HG02642 (cell line): ENCODE results near the gene MAGEH1.

ENCODE experiments used
- ATAC-seq: cut with Tn5 transposase; IDR thresholded peaks from one replicate; pipeline ENCODE4 v1.9.1; 2021; ENCODE audit warnings: mild to moderate bottlenecking; ENCODE audit not compliant: unreplicated experiment, poor library complexity

MAGEH1 gene

DNA sequence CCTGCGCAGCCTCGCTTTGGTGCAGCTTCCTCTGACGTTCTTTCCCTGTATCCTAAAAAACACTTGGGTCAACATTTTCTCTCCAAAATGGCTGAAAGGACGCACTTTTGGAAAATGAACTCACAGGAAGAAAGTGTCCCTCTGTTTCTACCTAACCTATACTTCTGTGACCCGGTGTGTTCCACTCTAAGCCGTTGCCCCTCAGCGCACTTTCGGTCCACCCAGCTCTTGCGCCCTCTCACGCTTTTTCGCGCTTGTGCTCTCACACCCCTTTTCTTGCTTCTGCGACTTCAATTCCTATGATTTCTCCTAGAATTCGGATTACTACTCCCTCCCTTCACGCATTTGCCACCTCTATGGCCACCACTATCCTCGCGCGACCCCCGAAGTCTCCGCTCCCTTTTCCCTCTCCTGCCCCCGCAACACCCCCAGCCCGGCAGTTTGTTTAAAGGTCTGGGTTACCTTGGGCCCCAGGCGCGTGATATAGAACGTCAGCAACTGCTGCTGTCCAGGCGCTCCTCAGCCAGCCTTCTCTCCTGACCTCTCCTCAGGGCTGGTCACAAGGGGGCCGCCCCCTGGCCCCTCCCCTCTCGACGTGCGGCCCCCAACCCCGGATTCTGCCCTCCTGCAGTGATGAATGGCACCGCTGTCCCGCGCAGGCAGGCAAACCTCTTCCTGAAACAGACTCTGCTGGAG, 37.5 kb downstream of the MAGEH1 start, which contains the start of gene USP51:
TSS of gene USP51 (minus strand) at position 535 of the 696 bp plus-strand sequence. CDS start 909 bp downstream, outside the sequence.
- peak; percentile 41 for ATAC-seq

DNA sequence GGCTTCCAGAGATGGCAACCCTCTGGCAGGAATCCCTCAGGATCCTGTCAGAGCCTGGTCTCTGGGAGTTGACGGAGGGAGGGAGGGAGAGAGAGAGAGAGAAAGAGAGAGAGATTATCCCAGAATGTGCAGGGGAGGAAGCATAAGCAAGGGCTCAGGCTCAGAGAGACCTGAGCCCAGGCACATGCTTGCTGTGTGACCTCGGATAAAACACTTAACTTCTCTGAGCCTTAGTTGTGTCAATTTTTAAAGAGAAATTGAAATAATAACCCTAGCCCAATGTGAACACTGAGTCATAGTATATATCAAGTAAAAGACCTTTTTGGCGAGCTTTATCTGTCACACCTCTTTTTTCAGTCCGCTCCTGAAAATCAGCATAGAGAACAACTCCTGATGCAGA, 38.2 kb downstream of the MAGEH1 start:
- no peak for ATAC-seq

DNA sequence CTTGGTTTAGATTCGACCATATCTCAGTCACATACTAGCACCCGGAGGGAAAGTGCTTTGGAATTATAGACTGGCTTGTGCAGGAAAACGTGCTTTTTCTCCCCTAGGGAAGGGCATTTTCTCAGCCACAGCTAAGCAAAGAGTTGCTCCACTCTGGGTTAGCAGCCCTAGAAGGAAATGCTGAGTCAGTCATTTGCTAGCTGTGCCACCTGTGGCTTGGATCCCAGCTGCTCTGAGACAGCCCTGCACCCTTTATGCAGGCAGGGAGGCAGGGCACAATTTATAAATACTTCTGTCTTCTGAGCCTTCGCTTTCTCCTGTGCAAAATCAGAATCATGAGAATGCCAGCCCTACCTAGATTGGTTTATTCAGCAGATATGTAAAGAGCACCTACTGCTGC, 39.0 kb downstream of the MAGEH1 start:
- ATAC-seq = no peak
